Activated T-cell treated with anti-CD3 and anti-CD28 coated beads, Interleukin-2, amount 50 U/mL, for 24 hours (primary cell): ENCODE results near the gene CLPTM1L.

ENCODE experiments used
- DNase-seq: peaks from one replicate; pipeline ENCODE4 v3.0.0-alpha.2; 2020
- H3K27ac Mint-ChIP-seq: 2 replicates; pipeline ENCODE4 v1.8.0; 2020; ENCODE audit warnings: mild to moderate bottlenecking, mixed read lengths
- H3K27me3 Mint-ChIP-seq: 2 replicates; pipeline ENCODE4 v1.8.0; 2020; ENCODE audit warnings: mixed read lengths
- H3K36me3 Mint-ChIP-seq: 2 replicates; pipeline ENCODE4 v1.8.0; 2020; ENCODE audit warnings: low read depth, mixed read lengths
- H3K4me1 Mint-ChIP-seq: 2 replicates; pipeline ENCODE4 v1.8.0; 2020; ENCODE audit warnings: low read depth, mixed read lengths
- H3K4me3 Mint-ChIP-seq: 2 replicates; pipeline ENCODE4 v1.8.0; 2020; ENCODE audit warnings: mild to moderate bottlenecking, moderate library complexity, mixed read lengths
- H3K9me3 Mint-ChIP-seq: 2 replicates; pipeline ENCODE4 v1.8.0; 2020; ENCODE audit warnings: mixed read lengths

CLPTM1L gene

GRCh38 chr5:1315018-1315708 is 29.7 kb downstream of the CLPTM1L start:
- Mint-ChIP-seq H3K27ac (peak overlapping the region; percentile 90), H3K27me3 (no peaks in the 10 kb centered on the region), H3K9me3 (peaks cover 7% of the 10 kb centered on the region), H3K4me3 (peak overlapping the region; percentile 59), H3K4me1 (peaks cover 67% of the 10 kb centered on the region), H3K36me3 (peaks cover 36% of the 10 kb centered on the region)
- DNase-seq: peak; percentile 25

GRCh38 chr5:1314564-1314982 is 30.3 kb downstream of the CLPTM1L start:
- Mint-ChIP-seq H3K4me3 (no peak overlapping the region), H3K36me3 (peaks cover 31% of the 10 kb centered on the region), H3K9me3 (peaks cover 9% of the 10 kb centered on the region), H3K27ac (no peak overlapping the region), H3K4me1 (peaks cover 67% of the 10 kb centered on the region), H3K27me3 (no peaks in the 10 kb centered on the region)
- DNase-seq: peak; percentile 29

DNA sequence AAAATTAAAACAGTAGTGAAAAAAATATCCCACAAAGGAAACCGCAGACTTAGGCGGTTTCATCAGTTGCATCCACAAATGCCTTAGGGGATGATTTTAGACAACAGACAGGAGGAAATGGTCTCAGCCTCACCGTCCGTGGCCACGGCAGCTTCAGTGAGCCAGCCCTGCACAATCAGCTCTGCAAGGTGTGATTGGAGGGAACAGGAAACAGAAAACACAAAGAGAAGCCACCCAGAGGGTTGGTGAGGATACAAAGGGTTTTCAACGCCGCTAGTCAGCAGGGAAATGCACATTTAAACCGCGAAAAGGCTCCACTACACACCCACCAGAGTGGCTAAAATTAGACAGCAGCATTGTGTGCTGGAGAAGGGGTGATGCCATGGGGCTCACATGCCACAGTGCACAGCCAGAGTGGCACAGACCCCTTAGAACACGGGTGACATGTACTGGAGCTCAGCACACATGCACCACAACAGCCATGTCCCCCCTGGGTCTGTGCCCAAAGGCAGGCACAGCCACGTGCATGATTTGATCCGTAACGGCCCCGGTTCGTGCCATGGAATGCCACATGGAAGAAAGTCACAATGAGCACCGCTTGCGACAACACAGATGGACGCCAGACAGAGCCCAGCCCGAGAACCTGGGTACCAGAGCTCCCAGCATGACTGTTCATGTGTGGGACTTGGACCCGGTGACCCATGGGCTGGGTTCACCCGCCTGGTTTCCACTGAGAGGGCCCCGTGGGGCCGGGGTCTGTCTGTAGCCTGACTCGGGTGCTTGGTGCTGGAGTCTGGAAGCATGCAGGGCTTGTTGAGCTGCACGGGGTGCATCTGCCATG is 31.7 kb downstream of the CLPTM1L start:
- peak overlapping the region; percentile 40 for H3K4me3 Mint-ChIP-seq
- peak; percentile 52 for DNase-seq
- H3K27ac Mint-ChIP-seq: peak overlapping the region; percentile 67
- H3K4me1 Mint-ChIP-seq: peaks cover 69% of the 10 kb centered on the region
- H3K27me3 Mint-ChIP-seq: no peaks in the 10 kb centered on the region
- peaks cover 18% of the 10 kb centered on the region for H3K36me3 Mint-ChIP-seq
- peaks cover 9% of the 10 kb centered on the region for H3K9me3 Mint-ChIP-seq

GRCh38 chr5:1312206-1312605 is 32.7 kb downstream of the CLPTM1L start:
- Mint-ChIP-seq H3K27ac (no peak overlapping the region), H3K4me1 (peaks cover 62% of the 10 kb centered on the region), H3K4me3 (no peak overlapping the region), H3K27me3 (no peaks in the 10 kb centered on the region), H3K9me3 (peaks cover 9% of the 10 kb centered on the region), H3K36me3 (peaks cover 8% of the 10 kb centered on the region)
- peak; percentile 38 for DNase-seq

DNA sequence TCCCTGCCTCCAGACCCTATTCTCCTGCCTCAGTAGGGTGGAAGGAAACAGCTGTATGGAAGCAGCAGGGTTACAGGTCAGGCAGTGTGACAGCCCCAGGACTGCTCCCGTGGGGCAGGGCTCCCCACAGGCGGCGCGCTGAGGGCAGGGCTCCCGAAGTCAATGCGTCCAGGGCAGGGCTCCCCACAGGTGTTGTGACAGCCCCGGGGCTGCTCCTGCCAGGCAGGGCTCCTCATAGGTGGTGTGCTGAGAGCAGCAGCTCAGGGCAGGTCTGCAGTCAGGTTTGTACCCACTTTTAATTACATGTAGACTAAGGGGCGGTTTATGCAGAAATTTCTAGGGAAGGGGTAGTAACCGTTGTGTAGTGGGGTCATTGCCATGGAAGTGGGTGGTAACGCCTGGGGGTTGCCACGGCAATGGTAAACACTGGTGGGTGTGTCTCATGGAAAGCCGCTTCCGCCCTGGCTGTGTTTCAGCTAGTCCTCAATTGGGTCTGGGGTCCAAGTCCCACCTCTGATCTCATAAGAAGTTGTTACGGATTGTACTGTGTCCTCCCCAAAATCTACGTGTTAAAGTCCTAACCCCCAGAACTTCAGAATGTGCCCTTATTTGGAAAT is 33.4 kb downstream of the CLPTM1L start:
- Mint-ChIP-seq H3K36me3 (peaks cover 1% of the 10 kb centered on the region), H3K27ac (no peak overlapping the region), H3K4me1 (peaks cover 56% of the 10 kb centered on the region), H3K9me3 (peaks cover 9% of the 10 kb centered on the region), H3K27me3 (no peaks in the 10 kb centered on the region), H3K4me3 (no peak overlapping the region)
- peak; percentile 24 for DNase-seq

DNA sequence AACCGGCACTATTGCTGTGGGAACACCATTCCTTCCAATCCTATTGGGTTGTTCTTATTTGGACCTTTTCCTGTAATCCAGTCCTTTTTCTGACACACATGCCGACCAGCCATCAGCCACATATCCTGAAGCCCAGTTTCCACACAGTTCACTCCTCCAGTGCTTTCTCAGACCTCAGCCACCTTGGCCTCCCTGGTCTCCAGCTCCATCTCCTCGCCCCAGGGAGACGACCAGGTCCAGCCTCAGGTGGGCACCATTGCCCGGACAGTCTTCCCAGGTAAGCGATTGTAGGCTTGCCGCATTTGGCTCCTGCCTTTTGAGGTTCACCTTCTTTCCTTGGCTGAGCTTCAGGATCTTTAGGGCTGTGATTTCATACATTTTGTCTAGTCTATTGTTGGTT is 34.8 kb downstream of the CLPTM1L start:
- Mint-ChIP-seq H3K27me3 (no peaks in the 10 kb centered on the region), H3K36me3 (no peaks in the 10 kb centered on the region), H3K27ac (no peak overlapping the region), H3K4me1 (peaks cover 41% of the 10 kb centered on the region), H3K4me3 (no peak overlapping the region), H3K9me3 (peaks cover 9% of the 10 kb centered on the region)
- DNase-seq: no peak

DNA sequence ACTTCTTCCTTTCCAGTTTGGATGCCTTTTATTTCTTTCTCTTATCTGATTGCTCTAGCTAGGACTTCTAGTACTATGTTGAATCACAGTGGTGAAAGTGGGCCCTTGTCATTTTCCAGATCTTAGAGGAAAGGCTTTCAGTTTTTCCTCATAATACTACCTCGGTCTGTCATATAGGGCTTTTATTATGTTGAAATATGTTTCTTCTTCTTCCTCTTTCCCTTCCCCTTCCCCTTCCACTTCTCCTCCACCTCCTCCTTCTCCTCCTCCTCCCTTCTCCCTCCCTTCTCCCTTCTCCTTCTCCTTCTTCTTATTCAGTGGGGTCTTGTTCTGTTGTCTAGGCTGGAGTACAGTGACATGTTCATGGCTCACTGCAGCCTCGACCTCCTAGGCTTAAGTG is 40.9 kb downstream of the CLPTM1L start:
- H3K36me3 Mint-ChIP-seq: no peaks in the 10 kb centered on the region
- H3K27ac Mint-ChIP-seq: no peak overlapping the region
- H3K27me3 Mint-ChIP-seq: no peaks in the 10 kb centered on the region
- H3K9me3 Mint-ChIP-seq: no peaks in the 10 kb centered on the region
- no peak overlapping the region for H3K4me3 Mint-ChIP-seq
- no peak for DNase-seq
- peaks cover 1% of the 10 kb centered on the region for H3K4me1 Mint-ChIP-seq

DNA sequence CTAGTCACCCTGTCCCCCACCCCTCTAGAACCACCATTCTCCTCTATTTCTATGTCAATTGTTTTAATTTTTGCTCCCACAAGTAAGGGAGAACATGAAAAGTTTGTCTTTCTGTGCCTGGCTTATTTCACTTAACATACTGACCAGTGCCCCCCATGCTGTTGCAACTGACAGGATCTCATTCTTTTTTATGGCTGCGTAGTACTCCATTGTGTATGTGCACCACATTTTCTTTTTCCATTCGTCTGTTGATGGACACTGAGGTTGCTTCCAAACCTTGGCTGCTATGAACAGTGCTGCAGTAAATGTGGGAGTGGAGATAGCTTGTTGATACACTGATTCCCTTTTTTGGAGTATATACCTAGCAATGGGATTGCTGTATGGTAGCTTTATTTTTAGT is 42.6 kb downstream of the CLPTM1L start:
- Mint-ChIP-seq H3K27ac (no peak overlapping the region), H3K27me3 (no peaks in the 10 kb centered on the region), H3K9me3 (no peaks in the 10 kb centered on the region), H3K4me1 (no peaks in the 10 kb centered on the region), H3K36me3 (no peaks in the 10 kb centered on the region), H3K4me3 (no peak overlapping the region)
- DNase-seq: no peak

DNA sequence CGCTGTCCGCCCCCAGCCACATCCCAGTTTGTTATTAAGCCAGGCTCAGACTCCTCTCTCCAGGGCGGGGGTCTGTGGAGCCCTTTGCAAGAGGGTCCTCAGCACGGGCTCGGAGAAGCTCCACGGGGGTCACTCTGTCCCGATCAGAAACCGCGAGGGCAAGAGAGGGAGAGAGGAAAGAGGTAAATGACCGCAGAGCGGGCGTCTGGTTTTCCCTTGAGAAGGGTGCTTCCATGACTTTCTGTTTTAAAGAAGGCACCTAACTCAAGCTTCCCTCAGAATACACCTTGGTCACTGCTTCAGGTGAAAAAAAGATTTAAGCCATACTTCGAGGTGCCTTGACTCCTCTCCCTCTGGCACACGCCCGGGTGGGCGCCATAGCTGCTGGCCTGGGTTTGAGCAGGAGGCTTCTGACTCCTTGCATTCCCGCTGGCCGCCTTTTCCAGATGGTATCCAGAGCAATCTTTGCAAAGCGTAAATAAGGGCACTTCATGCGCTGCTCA is 44.3 kb downstream of the CLPTM1L start:
- peaks cover under 1% of the 10 kb centered on the region for H3K4me1 Mint-ChIP-seq
- no peaks in the 10 kb centered on the region for H3K9me3 Mint-ChIP-seq
- DNase-seq: peak; percentile 13
- H3K36me3 Mint-ChIP-seq: no peaks in the 10 kb centered on the region
- H3K27me3 Mint-ChIP-seq: no peaks in the 10 kb centered on the region
- no peak overlapping the region for H3K27ac Mint-ChIP-seq
- H3K4me3 Mint-ChIP-seq: no peak overlapping the region

GRCh38 chr5:1299961-1300360 is 44.9 kb downstream of the CLPTM1L start:
- Mint-ChIP-seq H3K36me3 (no peaks in the 10 kb centered on the region), H3K27ac (no peak overlapping the region), H3K9me3 (no peaks in the 10 kb centered on the region), H3K4me3 (no peak overlapping the region), H3K27me3 (no peaks in the 10 kb centered on the region), H3K4me1 (peaks cover 2% of the 10 kb centered on the region)
- DNase-seq: peak; percentile 26

DNA sequence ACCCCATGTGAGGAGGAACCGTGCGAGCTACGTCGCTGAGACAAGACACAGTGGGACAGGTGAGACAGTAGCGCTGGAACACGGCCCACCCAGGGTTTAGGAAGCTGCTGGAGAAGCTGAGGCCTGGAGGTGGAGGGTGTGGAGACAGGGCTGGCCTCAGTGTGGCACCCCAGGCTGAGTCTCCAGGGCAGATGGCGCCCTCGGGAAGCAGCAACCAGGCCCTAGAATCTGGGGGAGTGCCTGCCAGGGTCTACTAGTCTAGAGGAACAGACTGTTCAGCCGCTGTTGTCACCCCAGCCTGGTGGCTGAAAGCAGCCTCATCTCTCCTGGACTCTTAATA is 45.4 kb downstream of the CLPTM1L start:
- peak; percentile 26 for DNase-seq
- Mint-ChIP-seq H3K27me3 (no peaks in the 10 kb centered on the region), H3K4me3 (no peak overlapping the region), H3K36me3 (no peaks in the 10 kb centered on the region), H3K27ac (no peak overlapping the region), H3K4me1 (peaks cover 2% of the 10 kb centered on the region), H3K9me3 (no peaks in the 10 kb centered on the region)

DNA sequence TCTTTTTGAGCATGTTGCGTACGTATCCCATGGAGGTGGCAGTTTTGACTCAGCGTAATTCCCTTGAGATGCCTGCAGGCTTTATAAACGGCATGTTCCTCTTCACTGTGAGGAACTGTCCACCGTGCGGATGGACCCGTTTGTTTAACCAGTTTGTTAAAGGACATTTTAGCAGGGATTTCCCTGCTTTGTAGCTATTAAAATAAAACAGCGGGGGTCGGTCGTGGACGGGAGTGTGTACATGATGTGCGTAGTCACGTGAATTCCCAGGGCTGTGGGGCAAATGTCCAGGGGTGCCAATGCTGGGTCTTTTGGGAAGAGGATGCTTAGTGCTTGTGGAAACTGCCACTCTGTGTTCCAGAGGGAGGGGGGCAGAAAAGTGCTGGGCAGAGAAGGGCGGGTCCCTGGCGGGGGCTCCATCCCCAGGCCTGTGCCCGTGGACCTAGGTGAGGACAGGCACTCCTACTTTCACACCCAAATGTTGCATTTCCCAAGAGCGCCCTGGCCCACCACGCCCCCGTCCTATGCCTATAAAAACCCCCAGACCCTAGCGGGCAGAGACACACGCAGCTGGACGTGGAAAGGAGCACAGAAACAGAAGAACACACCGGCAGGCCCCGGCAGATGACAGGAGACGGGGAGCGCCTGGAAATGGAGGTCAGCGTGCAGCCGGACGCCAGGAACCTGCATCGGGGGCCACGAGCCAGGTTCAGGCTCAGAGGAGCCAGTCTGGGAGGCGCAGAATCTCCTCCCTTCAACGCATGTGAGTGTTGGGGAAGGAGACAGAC is 46.0 kb downstream of the CLPTM1L start:
- H3K4me3 Mint-ChIP-seq: no peak overlapping the region
- no peaks in the 10 kb centered on the region for H3K27me3 Mint-ChIP-seq
- DNase-seq: peak; percentile 15
- H3K27ac Mint-ChIP-seq: no peak overlapping the region
- peaks cover 2% of the 10 kb centered on the region for H3K4me1 Mint-ChIP-seq
- H3K9me3 Mint-ChIP-seq: no peaks in the 10 kb centered on the region
- no peaks in the 10 kb centered on the region for H3K36me3 Mint-ChIP-seq

- H3K27ac Mint-ChIP-seq: no peak overlapping the region
- no peaks in the 10 kb centered on the region for H3K9me3 Mint-ChIP-seq
- DNase-seq: peak; percentile 12
- no peak overlapping the region for H3K4me3 Mint-ChIP-seq
- peaks cover 1% of the 10 kb centered on the region for H3K36me3 Mint-ChIP-seq
- no peaks in the 10 kb centered on the region for H3K27me3 Mint-ChIP-seq
- H3K4me1 Mint-ChIP-seq: peaks cover 6% of the 10 kb centered on the region
These were observed 46.8 kb downstream of the CLPTM1L start for GRCh38 chr5:1298067-1298551.

- no peak for DNase-seq
- Mint-ChIP-seq H3K27me3 (peaks cover 2% of the 10 kb centered on the region), H3K36me3 (peaks cover 4% of the 10 kb centered on the region), H3K4me1 (peaks cover 10% of the 10 kb centered on the region), H3K27ac (no peak overlapping the region), H3K9me3 (no peaks in the 10 kb centered on the region), H3K4me3 (no peak overlapping the region)
These were observed 47.7 kb downstream of the CLPTM1L start for GRCh38 chr5:1297243-1297642.
